Non-pigmented ciliary epithelial cell (primary cell): ENCODE data around the gene PTGER3.
"Not testable (repeated sequence)": the region's sequence is repeated elsewhere in the genome, so short reads cannot be mapped to it uniquely, and the experiment has no call there.

Experiments used
- DNase-seq: peaks from one replicate; pipeline ENCODE4 v3.0.0-alpha.2; 2010; ENCODE audit warnings: low read depth

PTGER3 gene

DNA sequence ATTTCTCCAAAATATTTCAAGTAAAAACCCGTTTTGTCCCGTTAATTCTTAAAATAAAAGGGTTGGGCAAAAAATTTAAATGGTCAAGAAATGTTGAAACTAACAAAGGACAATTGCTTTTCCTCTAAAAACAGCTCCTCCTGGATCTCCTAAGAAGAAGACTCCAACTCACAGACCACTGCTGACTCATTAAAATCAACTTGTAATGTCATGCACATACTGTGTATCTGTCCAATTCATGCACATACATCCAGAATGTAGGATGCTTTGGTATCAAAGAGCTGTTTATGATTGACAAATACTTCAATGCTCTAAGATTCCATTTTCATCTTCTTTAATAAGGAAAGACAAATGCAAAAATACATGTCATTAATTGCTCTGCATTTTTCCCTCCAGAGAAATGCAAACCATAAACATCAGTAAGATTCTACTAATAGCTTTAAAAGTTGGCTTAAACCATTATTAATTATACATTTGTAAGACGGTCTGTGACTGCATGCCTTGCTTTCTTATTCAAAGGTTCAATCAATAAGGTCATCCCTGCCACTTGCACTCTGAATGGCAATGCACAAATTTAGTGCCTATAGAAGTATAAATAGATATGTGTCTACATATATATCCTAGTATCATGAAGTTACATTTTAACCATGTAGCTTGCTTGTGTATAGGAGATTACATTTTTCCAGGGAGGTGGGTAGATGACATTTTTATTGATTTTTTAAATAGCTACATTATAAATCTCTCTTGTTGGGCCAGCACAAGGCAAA, 44.7 kb downstream of the PTGER3 start:
- no peak for DNase-seq

DNA sequence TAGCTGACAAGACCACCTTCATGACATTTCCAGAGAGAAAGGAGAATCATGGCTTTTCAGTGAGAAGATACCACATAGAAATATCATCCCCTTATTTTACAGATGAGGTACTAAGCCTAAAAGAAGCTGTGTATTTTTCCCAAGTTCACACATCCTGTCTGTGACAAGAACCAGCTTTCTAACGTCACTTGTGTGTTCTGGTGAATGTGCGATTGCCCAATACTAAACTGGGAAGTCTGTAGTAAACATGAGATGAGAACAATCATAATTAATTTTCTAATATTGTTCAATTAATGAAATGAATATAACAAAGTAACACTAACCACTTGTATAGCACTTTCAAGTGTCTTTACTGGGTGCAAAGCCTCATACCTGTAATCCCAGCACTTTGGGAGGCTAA, 46.0 kb downstream of the PTGER3 start:
- DNase-seq = no peak

DNA sequence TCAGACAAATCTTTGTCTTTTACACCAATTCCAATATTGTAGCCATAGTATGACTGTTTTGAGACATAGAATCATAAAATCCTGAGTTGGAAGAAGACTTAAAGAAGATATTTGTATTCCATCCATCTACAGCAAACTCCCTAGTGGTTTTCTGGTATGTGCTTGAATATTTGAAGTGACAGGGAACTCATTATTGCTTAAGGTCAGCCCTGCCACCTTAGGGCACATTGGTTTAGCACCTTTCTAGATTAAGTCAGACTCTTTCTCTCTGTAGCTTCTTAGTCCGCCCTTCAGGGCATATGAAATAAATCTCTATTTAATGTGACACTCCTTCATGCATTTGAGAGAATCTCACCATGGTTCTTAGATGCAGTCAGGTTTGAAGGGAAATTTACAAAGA, 49.8 kb downstream of the PTGER3 start:
- no peak for DNase-seq

DNA sequence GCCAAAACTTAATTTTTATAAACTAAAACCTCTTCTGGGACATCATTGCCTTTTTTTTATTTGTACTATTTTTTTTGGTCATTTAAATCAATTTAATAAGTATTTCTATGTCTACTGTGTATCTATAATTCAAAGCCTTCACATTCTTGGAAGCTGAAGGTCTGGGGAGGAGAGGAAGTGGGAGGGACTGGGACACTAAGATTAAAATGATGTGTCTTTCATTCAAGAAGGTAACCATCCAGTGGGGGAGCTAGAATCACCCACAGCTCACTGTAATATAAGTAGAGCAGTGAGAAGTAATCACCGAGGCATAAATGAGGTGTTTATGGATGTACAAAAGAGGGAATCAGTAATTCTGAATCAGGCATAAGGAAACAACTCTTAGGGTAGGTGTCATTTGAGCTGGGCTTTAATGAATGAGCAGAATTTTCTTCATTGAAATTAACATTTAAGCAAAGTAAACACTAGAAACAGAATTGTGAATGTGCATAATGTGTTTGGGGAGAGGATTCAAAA, 52.8 kb downstream of the PTGER3 start:
- DNase-seq = no peak

DNA sequence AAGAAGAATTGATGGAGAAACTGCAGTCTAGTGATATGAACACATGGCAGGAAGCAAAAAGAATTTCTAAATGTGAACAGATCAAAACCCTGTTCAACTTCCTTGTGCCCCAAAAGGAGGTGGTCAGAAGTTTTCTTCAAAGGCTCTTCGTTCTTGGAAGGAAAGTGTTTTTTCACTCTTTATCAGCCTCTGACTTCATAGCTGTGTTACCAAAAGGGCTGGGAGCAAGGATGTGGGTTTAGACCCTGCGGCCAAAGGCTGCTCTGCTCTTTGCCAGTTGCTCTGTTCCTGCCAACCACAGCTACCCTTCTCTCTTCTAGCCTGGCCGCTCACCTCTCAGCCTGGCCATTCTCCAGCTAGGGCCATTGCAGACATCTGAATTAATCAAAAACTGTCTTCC, 53.8 kb downstream of the PTGER3 start:
- DNase-seq = no peak

DNA sequence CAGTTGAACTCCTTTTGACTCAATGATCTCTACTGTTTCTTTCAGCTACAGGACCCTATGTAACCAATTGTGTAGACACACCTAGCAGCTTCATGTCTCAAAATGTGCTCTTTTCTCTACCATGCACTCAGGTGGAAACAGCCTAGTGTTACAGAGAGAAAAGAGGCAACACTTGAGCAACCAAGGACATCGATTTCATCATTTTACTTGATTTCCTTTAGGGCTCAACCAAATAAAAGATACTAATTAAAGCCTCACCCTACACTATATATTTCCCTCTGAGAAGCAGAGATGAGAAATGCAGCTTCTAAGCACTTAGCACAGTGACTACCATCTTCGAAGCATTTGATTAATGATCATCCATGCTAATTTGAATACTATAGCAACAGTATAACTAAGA, 55.1 kb downstream of the PTGER3 start:
- no peak for DNase-seq

DNA sequence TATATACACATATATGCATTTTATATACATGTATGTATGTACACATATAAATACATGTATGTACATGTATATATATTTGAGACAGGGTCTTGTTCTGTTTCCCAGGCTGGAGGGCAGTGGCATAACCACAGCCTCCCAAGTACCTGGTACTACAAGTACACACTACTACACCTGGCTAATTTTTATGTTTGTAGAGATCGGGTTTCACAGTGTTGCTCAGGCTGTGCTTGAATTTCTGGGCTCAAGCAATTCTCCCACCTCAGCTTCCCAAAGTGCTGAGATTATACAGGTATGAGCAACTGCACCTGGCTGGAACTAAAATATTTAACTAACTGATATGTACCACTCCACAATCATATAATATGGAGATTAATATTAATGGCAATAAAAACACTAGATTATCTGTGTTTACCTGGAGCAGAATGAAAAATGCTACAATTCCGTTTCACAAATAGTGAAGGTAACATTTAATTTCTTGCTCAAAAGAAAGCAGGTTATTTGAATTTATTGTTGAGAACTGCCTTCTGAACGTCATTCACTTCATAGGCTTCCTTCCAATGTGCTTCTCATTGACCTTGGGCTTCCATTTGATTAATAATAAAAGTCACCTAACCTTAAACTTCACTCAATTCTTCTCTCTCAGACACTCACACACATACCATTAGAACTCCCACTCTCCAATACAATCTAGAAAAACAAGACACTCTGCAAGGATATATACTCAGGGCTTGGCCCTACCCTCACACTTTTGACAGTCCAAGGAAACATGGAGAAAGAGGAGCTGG, 57.0 kb downstream of the PTGER3 start:
- no peak for DNase-seq

DNA sequence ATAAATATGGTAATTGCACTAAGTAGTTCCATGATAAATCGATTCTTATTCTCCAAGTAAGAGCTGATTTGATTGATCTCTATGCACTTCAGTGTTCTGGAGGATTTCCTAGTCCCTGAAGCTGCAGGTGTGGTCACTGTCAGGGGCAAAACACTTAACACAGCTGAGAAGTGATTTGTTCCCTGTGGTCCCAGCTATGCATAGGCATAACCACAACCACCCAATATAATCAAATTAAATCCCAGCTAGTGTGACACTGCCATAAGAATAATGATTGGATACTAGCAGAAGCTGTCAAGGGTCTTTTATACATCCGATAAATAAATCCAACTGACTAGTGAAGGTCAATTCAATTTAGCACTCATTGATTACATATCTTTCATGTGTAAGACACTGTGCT, 60.1 kb downstream of the PTGER3 start:
- DNase-seq = no peak

DNA sequence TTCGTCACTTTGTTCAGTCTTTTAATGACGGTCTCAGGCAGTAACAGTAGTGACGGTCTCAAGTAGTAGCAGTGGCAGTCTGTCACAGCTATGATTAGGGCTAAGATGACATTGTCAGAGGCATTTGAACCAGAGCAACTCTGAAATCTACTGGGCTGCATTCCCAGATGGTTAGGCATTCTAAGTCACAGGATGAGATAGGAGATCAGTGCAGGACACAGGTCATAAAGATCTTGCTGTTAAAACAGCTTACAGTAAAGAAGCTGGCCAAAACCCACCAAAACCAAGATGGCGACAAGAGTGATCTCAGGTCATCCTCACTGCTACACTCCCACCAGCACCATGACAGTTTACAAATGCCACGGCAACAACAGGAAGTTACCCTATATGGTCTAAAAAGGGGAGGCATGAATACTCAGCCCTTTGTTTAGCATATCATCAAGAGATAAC, 61.8 kb downstream of the PTGER3 start:
- not testable (repeated sequence) for DNase-seq

DNA sequence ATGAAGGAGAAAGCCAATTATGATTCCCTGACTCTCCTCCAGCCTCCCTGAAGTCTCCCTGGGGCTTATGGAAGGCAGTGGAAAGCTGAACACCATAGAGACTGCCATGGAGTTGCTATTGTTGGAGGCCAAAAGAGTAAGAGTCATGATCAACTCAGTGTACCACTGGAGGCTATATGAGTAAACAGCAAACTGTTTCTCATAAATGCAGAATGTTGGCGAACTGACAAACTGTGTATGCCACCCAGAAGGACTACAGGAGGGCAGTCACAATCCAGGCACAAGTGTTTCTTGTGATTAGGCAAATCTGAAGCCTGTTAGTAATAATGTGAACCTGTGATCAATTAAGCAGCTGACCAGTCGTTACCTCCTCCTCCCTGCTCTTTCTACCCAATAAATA, 62.3 kb downstream of the PTGER3 start:
- DNase-seq = not testable (repeated sequence)

DNA sequence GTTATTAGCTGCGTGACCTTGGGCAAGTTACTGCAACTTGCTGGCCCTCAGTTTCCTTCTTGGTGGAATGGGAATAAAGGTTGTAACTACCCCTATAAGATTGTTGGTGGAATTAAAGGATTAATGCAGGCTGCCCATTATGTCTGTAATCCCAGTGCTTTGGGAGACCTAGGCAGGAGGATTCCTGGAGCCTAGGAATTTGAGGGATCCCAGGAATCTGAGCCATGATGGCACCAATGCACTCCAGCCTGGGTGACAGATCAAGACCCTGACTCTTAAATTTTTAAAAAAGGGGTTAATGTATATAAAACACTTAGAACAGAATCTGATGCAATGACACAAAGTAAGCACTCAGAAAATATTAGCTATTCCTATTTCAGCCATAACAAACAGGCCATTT, 67.3 kb downstream of the PTGER3 start:
- DNase-seq = no peak

DNA sequence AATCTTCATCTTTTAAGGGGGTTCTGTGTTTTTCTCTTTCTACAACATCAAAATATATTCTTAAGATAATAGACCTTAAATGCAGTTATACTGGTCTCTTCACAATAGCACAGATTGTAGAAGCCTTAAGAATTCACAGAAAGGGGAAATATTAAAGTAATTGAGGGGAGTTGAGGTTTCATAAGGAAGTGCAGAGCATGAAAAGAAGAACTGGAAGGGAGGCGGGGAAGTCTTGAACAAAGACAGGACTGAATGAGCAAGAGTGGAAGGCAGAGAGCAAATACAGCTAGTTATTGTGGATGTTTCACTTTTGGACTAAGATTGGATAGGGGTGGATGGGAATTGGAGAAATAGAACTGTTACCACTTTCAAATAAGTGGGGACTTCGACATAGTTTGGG, 67.7 kb downstream of the PTGER3 start:
- no peak for DNase-seq

DNA sequence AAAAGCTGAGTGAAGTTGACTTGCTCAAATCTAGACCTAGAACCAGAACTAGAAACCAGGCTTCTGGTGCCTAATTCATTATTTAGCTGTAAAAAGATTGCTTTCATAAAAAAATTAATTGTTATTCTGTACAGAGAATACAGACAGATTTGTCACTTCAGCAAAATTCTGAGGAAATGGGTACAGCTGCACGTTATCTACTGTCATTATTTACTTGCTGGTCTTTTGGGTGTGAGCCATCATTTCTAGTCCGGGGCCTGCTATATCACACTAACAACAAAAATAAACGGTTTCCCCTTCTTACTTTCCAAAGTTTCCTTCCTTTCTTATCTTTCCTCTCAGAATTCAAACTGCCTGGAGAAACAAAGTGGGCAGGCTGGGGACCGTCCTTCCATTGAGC, 68.3 kb downstream of the PTGER3 start:
- no peak for DNase-seq

DNA sequence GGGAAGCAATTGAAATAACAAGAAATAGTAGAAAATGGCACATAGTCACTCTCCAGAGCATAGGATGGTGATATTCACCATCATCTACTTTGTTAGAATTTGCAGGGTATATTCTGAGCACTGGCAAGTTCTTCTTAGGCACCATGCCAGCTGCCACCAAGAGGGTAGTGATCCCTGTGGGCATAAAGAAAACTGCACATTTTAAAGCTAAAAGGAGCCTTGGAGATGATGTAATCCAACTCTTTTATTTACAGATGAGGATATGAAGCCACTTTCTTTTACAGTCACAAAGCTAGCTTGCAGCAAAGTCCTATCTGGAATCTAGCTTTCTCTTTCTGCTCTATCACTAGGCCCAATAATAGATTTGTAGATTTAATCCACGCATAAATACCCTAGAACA, 69.0 kb downstream of the PTGER3 start:
- no peak for DNase-seq

DNA sequence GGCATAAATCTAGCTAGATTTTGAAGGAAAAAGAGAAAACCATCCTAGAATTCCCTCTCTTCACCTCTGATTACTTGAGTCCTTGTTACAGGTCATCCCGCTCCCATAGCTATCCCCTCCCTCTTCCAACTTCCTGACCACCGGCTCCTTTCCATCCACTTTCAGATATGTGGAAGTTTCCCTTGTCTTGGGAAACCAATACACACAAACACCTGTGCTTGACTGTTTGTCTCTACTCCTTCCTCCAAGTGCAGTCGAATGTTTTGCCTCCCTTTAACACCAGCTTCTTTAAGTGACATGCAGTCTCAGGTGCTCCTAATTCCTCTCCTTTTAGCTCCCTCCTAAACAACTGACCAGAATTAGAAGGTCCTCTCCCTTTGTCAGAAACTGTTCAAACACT, 70.0 kb downstream of the PTGER3 start:
- no peak for DNase-seq

DNA sequence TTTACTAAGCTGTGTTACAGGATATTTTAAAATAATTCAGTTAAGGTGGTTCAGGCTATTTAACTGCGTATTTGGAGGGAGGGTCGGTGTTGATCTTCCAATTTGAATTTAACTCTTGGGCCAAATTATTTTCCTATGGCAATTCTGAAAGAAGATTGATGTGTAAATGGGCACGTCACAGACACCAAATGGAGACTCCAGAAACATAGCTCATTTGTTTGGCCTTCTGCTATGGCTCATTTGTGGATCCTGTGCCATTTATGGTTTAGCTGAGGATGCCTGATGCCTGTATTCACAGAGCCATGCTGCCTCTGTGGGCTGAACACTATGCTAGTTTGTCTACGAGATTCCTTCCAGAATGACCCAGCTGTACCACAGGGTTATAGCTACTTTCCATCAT, 70.6 kb downstream of the PTGER3 start:
- DNase-seq = no peak

DNA sequence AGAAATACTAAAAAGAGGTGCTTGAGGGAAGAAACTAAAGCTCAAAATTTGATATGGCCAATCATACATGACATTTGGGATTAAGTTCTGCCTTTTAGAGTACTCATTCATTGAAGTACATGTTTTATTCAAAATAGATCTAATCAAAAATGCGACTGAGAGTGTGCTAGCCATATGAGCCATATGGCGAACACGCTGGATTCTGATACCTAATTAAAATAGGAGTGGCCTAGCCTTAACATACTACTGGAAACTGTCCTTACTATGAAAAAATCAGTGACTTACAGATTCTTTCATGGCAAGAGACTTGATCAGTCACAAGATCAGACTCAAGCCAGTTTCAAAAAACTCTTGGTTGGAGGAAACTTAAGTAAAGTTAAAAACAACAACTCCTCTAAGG, 73.9 kb downstream of the PTGER3 start:
- DNase-seq = no peak

DNA sequence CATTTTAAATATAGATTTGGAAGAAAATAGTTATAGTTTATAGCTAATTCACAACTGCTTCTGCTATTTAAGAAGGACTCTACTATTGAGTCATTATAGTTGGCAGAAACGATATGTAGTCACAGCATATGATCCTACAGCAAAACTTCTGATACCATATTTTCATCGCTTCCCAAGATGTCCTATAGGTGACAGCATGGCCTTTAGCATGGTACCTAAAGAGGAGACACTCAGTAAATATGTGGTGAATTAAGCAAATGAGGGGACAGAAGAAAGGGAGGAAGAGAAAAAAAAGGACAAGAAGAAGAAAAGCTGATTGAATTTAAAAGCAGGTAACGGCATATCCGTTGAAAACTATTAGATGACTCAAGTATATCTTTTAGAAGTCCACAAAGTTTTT, 77.2 kb downstream of the PTGER3 start:
- DNase-seq = no peak

DNA sequence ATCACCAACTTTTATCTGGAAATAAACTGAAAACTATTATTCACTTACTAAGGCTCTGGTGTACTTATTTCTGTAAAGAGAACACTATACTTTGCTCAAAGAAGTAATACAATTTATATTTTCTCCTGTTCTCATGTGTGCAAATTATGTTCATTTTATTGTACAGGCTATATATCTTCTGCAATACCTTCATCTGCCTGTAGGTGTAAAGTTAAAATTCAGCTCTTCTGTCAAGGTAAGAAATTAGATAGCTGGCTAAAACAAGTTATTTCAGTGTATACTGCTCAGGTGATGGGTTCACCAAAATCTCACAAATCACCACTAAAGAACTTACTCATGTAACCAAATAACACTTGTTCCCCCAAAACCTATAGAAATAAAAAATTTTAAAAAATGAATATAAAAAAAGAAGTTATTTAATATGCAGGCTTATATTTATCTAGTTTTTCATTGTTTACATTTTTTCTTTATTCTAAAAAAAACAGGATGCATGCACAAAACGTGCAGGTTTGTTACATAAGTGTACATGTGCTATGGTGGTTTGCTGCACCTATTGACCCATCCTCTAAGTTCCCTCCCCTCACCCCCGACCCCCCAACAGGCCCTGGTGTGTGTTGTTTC, 81.5 kb downstream of the PTGER3 start:
- DNase-seq = no peak

DNA sequence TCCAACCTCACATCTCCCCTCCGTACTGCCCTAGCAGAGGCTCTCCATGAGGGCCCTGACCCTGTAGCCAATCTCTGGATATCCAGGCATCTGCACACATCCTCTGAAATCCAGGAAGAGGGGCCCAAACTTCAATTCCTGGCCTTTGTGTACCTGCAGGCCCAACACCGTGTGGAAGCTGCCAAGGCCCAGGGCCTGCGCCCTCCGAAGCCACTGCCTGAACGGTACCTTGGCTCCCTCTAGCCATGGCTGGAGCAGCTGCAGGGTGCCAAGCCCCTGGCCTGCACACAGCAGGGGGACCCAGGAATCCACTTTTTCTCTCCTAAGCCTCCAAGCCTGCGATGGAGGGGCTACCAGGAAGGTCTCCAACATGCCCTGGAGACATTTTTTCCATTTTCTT, 84.2 kb downstream of the PTGER3 start:
- DNase-seq = no peak

DNA sequence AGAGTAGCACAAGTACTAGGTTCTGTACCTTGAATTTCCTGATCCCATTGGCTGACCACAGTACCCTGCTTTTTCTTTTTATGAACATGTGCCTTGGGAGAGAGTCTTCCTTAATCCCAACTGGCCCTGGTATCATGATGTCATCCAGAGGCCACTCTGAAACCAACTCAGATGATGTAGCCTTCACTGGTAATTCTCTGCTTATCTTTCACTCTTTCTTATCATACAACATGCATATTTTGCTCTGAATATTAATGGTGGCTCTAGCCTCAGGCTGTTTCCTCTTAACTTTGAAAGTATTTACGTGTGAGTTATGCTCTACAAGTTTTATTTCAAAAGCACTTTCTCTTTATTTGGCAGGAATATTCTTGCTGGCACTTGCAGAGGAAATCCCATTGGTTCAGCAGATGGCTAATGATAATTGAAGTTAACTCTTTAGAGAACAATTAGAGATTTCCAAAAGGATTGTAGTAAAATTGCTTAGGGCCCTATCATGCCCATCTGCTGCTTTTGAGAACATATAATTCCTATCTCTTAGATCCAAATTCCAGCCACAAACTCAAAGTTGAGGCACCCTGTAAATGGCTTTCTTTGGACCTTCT, 86.1 kb downstream of the PTGER3 start:
- no peak for DNase-seq

DNA sequence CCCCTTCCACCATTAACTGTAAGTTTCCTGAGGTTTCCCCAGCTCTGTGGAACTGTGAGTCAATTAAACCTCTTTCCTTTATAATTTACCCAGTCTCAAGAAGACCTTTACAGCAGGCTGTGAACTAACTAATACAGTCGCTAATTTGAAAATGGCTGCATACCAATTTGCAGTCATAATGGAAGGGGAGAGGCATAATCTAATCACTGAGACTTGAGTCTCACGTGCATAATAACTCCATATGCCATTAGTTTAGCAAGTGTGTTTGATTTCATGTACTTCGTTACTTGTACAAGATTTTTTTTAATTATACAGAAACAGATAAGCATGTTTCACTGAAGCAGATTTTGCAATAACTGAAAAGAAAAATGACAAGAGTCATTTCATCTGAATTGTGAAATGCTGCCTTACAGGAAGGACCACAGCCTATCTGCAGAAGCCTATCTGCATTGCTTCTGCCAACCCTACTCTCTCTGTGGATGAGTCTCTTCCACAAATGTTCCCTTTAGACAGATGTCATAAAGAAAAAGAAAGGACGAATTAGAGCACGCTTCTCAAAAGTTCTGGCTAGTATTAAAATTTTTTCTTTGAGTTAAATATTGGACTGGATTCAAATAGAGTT, 99.1 kb downstream of the PTGER3 start:
- DNase-seq = no peak
